Lower lobe of right lung (tissue), 2 donors: ENCODE measurements around the gene FSIP1. TPM values are rescaled to one million over a fixed set of nuclear protein-coding genes. Genes with fewer than 3 reads are reported as not detected.

Experiments used
- ATAC-seq, 2 donors: fragments of 200-7000 bp; cut with Tn5 transposase; one replicate each; pipeline ENCODE4 v1.9.1; 2020 to 2022; ENCODE audit warnings: mild to moderate bottlenecking in 2 of 2, moderate library complexity in 2 of 2
- DNase-seq: peaks from one replicate; pipeline ENCODE4 v3.0.0-alpha.2; 2020
- H3K27ac ChIP-seq: fragments of 200-600 bp; one replicate; pipeline ENCODE4 v1.8.0; 2022
- H3K27me3 ChIP-seq: fragments of 200-600 bp; one replicate; pipeline ENCODE4 v1.8.0; 2022; ENCODE audit warnings: low read depth
- H3K36me3 ChIP-seq: fragments of 200-600 bp; one replicate; pipeline ENCODE4 v1.8.0; 2022; ENCODE audit warnings: mild to moderate bottlenecking
- H3K4me1 ChIP-seq: fragments of 200-600 bp; one replicate; pipeline ENCODE4 v1.8.0; 2022
- H3K4me3 ChIP-seq: fragments of 200-600 bp; one replicate; pipeline ENCODE4 v1.8.0; 2022; ENCODE audit warnings: mild to moderate bottlenecking
- H3K9me3 ChIP-seq: fragments of 200-600 bp; one replicate; pipeline ENCODE4 v1.8.0; 2022
- intact Hi-C: fragments of 100-400 bp; cut with DNase I; formaldehyde crosslinking; loops from one replicate; pipeline ENCODE4 v1.11.0; 2022
- total RNA-seq: library from RNA; stranded (reverse); fragmentation: NEBNext Ultra II Directional; extraction: Animal tissue kit (Norgen Biotek cat#: 25700); gene quantifications from one replicate; pipeline ENCODE4 v1.2.1, GENCODE V29; 2021
- TF ChIP-seq, protein P1 (sequence below): fragments of 200-600 bp; IDR thresholded peaks from one replicate; pipeline ENCODE4 v1.8.0; 2022; ENCODE audit warnings: antibody characterized with exemption, mild to moderate bottlenecking
- donor health status: DM: no; HTN: yes; CAD: no; lungs with severe emphysema.

FSIP1 gene
- total RNA-seq, 1 donor from 2014 or later: 2.0 TPM

DNA sequence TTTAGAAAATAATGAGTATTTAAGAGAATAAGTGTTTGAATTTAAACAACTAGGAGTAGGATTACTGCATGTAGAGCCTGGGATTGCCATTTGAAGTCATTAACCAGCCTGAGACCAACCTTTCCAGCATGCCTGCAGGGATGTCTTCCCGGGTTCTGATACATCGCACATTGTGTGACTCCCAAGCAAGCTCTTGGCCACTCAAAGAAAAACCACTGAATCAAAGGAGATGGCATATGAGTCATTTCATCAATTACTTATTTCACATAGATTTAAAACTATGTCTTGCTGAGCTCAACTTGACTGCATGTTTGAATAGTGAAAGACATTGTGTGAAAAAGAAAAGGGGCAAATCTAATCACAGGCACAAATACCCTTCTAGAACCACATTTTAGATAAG lies 216.8 kb downstream of the FSIP1 start:
- intact Hi-C loops: no loop called here
- DNase-seq (no peak), ATAC-seq (no peak)
- H3K27ac ChIP-seq: no peak overlapping the region
- H3K9me3 ChIP-seq: no peaks in the 10 kb centered on the region
- no peaks in the 10 kb centered on the region for H3K27me3 ChIP-seq
- no peaks in the 10 kb centered on the region for H3K4me1 ChIP-seq
- no peak overlapping the region for H3K4me3 ChIP-seq
- TF ChIP-seq, protein P1, sequence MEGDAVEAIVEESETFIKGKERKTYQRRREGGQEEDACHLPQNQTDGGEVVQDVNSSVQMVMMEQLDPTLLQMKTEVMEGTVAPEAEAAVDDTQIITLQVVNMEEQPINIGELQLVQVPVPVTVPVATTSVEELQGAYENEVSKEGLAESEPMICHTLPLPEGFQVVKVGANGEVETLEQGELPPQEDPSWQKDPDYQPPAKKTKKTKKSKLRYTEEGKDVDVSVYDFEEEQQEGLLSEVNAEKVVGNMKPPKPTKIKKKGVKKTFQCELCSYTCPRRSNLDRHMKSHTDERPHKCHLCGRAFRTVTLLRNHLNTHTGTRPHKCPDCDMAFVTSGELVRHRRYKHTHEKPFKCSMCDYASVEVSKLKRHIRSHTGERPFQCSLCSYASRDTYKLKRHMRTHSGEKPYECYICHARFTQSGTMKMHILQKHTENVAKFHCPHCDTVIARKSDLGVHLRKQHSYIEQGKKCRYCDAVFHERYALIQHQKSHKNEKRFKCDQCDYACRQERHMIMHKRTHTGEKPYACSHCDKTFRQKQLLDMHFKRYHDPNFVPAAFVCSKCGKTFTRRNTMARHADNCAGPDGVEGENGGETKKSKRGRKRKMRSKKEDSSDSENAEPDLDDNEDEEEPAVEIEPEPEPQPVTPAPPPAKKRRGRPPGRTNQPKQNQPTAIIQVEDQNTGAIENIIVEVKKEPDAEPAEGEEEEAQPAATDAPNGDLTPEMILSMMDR: no peak
- H3K36me3 ChIP-seq: no peaks in the 10 kb centered on the region

DNA sequence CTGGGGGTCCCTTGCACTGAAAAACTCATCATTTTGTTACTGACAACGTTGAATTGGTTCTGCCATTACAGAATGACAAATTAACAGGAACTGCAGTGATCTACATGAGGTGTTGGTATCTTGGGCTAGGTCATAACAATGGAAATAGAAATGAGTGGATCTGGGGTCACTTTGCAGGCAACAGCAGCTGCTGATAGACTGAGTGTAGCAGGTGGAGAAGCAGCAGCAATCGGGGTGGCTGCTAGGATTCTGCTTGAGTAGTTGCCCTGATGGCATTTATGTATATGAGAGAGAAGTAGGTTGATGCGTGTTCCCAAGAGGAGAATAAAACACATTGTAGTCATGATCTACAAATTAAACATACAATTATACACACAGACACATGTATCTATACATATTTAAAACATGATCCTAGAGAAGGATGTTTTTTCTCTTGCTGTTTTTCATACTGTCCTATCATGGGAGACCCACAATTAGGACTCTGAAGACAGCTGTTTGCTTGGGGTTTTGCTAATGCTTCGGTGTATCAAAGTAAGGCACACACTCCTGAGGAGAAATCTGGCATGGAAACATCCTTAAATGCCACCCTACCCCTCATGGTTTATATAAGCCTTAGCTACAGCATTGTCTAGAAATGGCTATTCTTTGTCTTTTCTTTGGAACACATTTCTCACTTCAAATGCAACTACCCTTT lies 217.5 kb downstream of the FSIP1 start:
- Histone ChIP-seq H3K36me3 (no peaks in the 10 kb centered on the region), H3K9me3 (no peaks in the 10 kb centered on the region), H3K27me3 (no peaks in the 10 kb centered on the region), H3K4me3 (no peak overlapping the region), H3K27ac (no peak overlapping the region), H3K4me1 (no peaks in the 10 kb centered on the region)
- TF ChIP-seq, protein P1: no peak
- DNase-seq (no peak), ATAC-seq (no peak)
- intact Hi-C loops: no loop called here

DNA sequence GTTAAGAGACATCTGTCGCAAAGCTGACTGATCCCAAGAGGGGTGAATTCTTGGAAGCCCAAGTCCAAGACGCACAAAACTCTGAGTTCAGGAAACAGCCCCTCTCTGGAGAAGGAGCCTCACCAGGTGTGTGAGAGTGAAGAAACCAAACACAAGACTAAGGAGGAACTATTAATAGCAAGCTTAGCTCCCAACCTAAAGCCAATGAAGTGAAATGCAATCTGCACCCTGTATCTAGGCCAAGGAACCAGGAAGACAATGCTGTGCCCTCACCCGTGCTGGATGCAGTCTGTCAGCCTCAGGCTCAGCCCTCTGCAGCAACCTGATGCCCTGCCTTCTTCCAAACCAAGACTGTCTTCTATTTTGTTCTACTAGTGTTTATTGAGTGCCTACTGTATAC lies 224.2 kb downstream of the FSIP1 start:
- H3K27ac ChIP-seq: no peak overlapping the region
- no peaks in the 10 kb centered on the region for H3K27me3 ChIP-seq
- intact Hi-C loops: no loop called here
- TF ChIP-seq, protein P1: no peak
- no peaks in the 10 kb centered on the region for H3K36me3 ChIP-seq
- H3K4me1 ChIP-seq: no peaks in the 10 kb centered on the region
- DNase-seq (no peak), ATAC-seq (no peak)
- H3K4me3 ChIP-seq: no peak overlapping the region
- no peaks in the 10 kb centered on the region for H3K9me3 ChIP-seq

DNA sequence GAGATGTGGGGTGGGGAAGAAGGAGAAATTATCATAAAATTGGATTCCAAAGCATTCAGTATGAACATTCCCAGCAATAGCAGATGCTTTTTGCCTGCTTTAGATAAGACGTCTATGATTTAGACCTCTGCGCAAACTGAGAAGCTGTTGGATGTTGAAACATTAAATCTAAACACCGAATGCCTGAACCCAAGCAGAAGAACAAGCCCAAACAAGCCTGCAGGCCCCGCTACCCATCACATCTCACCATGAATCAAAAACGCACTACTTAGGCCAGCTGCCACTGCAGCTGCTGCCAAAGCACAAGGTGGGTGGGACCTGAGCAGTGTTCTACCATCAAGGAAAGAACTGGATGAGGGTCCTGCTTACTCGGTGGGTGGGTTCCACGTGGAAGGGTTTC lies 226.2 kb downstream of the FSIP1 start:
- Histone ChIP-seq H3K4me1 (no peaks in the 10 kb centered on the region), H3K27ac (no peak overlapping the region), H3K4me3 (no peak overlapping the region), H3K9me3 (no peaks in the 10 kb centered on the region), H3K36me3 (no peaks in the 10 kb centered on the region), H3K27me3 (no peaks in the 10 kb centered on the region)
- intact Hi-C loops: no loop called here
- DNase-seq (no peak), ATAC-seq (no peak)
- TF ChIP-seq, protein P1: no peak

DNA sequence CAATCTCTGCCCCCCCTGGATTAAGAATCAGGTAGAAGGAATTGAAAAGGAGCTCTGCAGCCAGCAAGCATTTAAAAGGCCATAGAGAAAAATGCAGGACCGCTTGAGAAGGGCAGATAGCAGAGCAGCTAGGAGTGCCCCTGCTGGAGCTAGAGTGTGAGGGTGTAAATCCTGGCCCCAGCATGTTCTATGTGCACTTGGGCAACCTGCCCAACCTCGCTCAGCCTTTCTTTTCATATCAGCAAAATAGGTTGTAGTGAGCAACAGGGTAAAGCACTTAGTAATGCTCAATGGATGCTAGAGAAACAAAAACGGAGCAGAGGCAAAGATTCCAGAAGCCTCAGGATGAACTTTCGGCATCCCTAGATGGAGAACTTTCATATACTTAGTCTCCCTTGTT lies 226.8 kb downstream of the FSIP1 start:
- no peak overlapping the region for H3K27ac ChIP-seq
- intact Hi-C loops: no loop called here
- no peak for DNase-seq
- no peaks in the 10 kb centered on the region for H3K4me1 ChIP-seq
- TF ChIP-seq, protein P1: no peak
- ATAC-seq: no peak
- no peaks in the 10 kb centered on the region for H3K36me3 ChIP-seq
- no peaks in the 10 kb centered on the region for H3K27me3 ChIP-seq
- no peak overlapping the region for H3K4me3 ChIP-seq
- H3K9me3 ChIP-seq: no peaks in the 10 kb centered on the region
